Measurements from ENCODE around the gene SFI1. TPM values are rescaled to one million over a fixed set of nuclear protein-coding genes. Genes with fewer than 3 reads are reported as not detected.

The SFI1 gene
- total and polyA plus RNA-seq, 2 of the 4 experiments (the other 2 are of a cell fraction), result 9.9 to 12.0 TPM

DNA sequence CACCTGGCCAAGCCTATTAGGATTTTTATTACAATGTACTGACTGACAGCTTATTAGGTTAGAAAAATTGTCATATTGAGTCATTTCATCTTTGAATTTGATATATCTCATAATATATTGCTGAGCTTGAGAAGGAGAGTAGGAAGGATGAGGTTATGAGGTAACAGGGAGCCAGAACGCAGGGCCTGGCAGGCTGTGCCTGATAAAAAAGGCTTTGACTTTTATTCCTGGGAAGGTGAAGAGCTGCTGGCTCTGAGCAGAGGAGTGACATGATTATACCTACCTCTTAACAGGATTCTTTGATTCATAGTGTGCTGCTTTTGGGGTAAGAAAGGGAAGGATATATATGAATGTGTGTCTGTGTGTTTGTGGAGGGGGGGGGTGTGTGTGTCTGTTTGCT is 70.9 kb downstream of the SFI1 start:
- no peak for ATAC-seq (ENCODE audit: low read depth)
- Histone ChIP-seq H3K27me3 (ENCODE audit: control insufficient read depth, insufficient read depth, low read length) (no peaks in the 10 kb centered on the region), H3K18ac (ENCODE audit: low read depth, low read length) (peak overlapping the region; percentile 66; the same call in 1 of the 2 replicates), H3K4me1 (ENCODE audit: control insufficient read depth, insufficient read depth, low read length) (peaks cover 3% of the 10 kb centered on the region; the same call in 1 of the 2 replicates), H3K27ac (ENCODE audit: insufficient read depth, low read length) (no peak overlapping the region), H3K9me1 (ENCODE audit: insufficient read depth, low read length) (no peaks in the 10 kb centered on the region), H3K4me2 (ENCODE audit: low read depth, low read length) (no peak overlapping the region; the same call in 1 of the 2 replicates), H4K8ac (ENCODE audit: low read depth in 2 of 2, low read length in 2 of 2) (0 out of 4 replicates have a peak overlapping the region, but pooled peaks of 1 of the 2 experiments have one; percentile 16), H3K9me3 (ENCODE audit: control insufficient read depth, insufficient read depth, low read length) (no peaks in the 10 kb centered on the region), H2AK9ac (replicated peaks; ENCODE audit: low read depth, low read length, poor library complexity) (no peak overlapping the region), H2BK20ac (ENCODE audit: low read depth, low read length) (peak overlapping the region; percentile 25), H2BK120ac (ENCODE audit: low read depth, low read length) (no peak overlapping the region), H2BK5ac (ENCODE audit: low read depth, low read length, poor library complexity, severe bottlenecking) (peak overlapping the region; percentile 75), H3K4me3 (ENCODE audit: insufficient read depth, low read depth, low read length) (no peak overlapping the region), H4K5ac (ENCODE audit: low read depth, low read length) (peak overlapping the region; percentile 79; the same call in 1 of the 2 replicates), H3K4ac (ENCODE audit: low read depth, low read length) (no peak overlapping the region), H3K23ac (ENCODE audit: low read depth, low read length) (0 out of 2 replicates have a peak overlapping the region, but pooled peaks have one; percentile 16), H2AFZ (replicated peaks; ENCODE audit: low read length, poor library complexity) (no peak overlapping the region), H2BK15ac (ENCODE audit: low read depth, low read length) (no peak overlapping the region; the same call in 2 of the 3 replicates), H3K14ac (replicated peaks; ENCODE audit: low read depth, low read length) (no peak overlapping the region; the same call in 1 of the 2 replicates), H3K36me3 (ENCODE audit: control insufficient read depth, insufficient read depth, low read length) (no peaks in the 10 kb centered on the region), H2AK5ac (ENCODE audit: low read depth, low read length) (no peak overlapping the region), H3K9ac (ENCODE audit: low read depth, low read length) (no peak overlapping the region), H4K20me1 (ENCODE audit: insufficient read depth, low read length) (no peaks in the 10 kb centered on the region), H3K79me1 (ENCODE audit: low read depth in 1 of 2, low read length in 2 of 2) (no peaks in the 10 kb centered on the region), H3K56ac (ENCODE audit: extremely low read depth, insufficient read depth, low read length) (no peak overlapping the region; the same call in 1 of the 2 replicates), H4K91ac (ENCODE audit: insufficient read depth, low read depth, low read length) (peak overlapping the region; percentile 32; the same call in 1 of the 2 replicates)
- in situ Hi-C loops (cut with MboI; ENCODE audit: low sequenced_read_pairs) (loop anchor here (25.0 kb wide), 1 partner anchor 395 kb away; no protein-coding TSS in a partner anchor), dilution Hi-C loops (cut with HindIII; ENCODE audit: low sequenced_read_pairs, unreplicated experiment) (no loop called here), intact Hi-C loops (cut with micrococcal nuclease) (no loop called here)
- no CpG with 5 or more reads among the region's 1 CpG for WGBS, 2 experiments (ENCODE audit: extremely low coverage in 2 of 2, insufficient read length in 1 of 2)
- no TSS peak for BruUV-seq (replicated peaks)
- TF ChIP-seq MXI1 (IDR thresholded peaks at IDR 0.05; ENCODE audit: borderline replicate concordance, low read depth, low read length) (no peak), MAFK (IDR thresholded peaks at IDR 0.05; ENCODE audit: low read depth, low read length) (no peak), FOS (IDR thresholded peaks at IDR 0.05; ENCODE audit: low read depth, low read length) (no peak), CEBPB (IDR thresholded peaks at IDR 0.05; ENCODE audit: low read depth, low read length) (no peak), SMC3 (IDR thresholded peaks at IDR 0.05; ENCODE audit: low read depth, low read length) (no peak), RFX5 (IDR thresholded peaks at IDR 0.05; ENCODE audit: low read depth, low read length) (no peak), BHLHE40 (IDR thresholded peaks at IDR 0.05; ENCODE audit: low read depth, low read length) (no peak), NFE2L2 (IDR thresholded peaks at IDR 0.05; ENCODE audit: low read depth, low read length) (no peak)
- TF ChIP-seq, protein P1, sequence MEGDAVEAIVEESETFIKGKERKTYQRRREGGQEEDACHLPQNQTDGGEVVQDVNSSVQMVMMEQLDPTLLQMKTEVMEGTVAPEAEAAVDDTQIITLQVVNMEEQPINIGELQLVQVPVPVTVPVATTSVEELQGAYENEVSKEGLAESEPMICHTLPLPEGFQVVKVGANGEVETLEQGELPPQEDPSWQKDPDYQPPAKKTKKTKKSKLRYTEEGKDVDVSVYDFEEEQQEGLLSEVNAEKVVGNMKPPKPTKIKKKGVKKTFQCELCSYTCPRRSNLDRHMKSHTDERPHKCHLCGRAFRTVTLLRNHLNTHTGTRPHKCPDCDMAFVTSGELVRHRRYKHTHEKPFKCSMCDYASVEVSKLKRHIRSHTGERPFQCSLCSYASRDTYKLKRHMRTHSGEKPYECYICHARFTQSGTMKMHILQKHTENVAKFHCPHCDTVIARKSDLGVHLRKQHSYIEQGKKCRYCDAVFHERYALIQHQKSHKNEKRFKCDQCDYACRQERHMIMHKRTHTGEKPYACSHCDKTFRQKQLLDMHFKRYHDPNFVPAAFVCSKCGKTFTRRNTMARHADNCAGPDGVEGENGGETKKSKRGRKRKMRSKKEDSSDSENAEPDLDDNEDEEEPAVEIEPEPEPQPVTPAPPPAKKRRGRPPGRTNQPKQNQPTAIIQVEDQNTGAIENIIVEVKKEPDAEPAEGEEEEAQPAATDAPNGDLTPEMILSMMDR (conservative IDR thresholded peaks at IDR 0.05; ENCODE audit: low read depth, low read length), result no peak
- TF ChIP-seq, protein P2, sequence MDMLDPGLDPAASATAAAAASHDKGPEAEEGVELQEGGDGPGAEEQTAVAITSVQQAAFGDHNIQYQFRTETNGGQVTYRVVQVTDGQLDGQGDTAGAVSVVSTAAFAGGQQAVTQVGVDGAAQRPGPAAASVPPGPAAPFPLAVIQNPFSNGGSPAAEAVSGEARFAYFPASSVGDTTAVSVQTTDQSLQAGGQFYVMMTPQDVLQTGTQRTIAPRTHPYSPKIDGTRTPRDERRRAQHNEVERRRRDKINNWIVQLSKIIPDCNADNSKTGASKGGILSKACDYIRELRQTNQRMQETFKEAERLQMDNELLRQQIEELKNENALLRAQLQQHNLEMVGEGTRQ (IDR thresholded peaks at IDR 0.05; ENCODE audit: low read depth, low read length), result no peak
- ChIA-PET POLR2A (ENCODE audit: unreplicated experiment) (no interaction called here), CTCF (interaction anchor here (0.6 kb wide), 1 partner anchor 105 kb away, joined by 12 read pairs; no protein-coding TSS in a partner anchor)
- no peak for DNase-seq

Data from IMR-90 (cell line).